Anterior cingulate cortex (tissue), 58 donors: ENCODE measurements around the gene PPIL3.

Source experiments
- DNase-seq, 58 donors: peaks; one replicate each; lab custom pipeline; 2025; lab: John Stamatoyannopoulos, UW

The PPIL3 gene

GRCh38 chr2:200862532-200863000 is 26.3 kb downstream of the PPIL3 start:
- DNase-seq, result peak in 17 of 58 donors; percentile 4 to 54 (median 13)

- no peak for DNase-seq
Measured at GRCh38 chr2:200861617-200862155, 27.2 kb downstream of the PPIL3 start.

GRCh38 chr2:200860092-200860795 is 28.6 kb downstream of the PPIL3 start:
- DNase-seq, result peak in 14 of 58 donors; percentile 2 to 44 (median 17)

- DNase-seq, result no peak
Measured at GRCh38 chr2:200856806-200857205, 32.1 kb downstream of the PPIL3 start.

DNA sequence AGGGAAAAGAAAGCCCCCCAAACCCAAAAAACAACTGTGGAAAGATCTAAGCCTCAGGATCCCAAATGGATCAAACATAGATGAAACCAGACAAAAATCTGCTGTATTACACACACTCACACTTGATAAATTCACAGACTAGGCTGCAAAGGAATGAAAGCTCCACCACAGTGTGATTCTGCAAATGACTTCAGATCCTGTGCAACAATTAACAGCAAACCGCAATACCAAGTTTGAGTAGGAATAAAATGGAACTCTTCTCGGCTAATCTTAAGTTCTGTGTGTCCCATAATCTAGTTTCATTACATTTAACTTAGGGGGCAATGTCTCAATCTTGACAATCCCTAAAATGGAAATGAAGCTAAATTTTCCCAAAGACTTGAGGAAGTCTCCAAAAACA is 36.3 kb downstream of the PPIL3 start:
- DNase-seq, result no peak

DNA sequence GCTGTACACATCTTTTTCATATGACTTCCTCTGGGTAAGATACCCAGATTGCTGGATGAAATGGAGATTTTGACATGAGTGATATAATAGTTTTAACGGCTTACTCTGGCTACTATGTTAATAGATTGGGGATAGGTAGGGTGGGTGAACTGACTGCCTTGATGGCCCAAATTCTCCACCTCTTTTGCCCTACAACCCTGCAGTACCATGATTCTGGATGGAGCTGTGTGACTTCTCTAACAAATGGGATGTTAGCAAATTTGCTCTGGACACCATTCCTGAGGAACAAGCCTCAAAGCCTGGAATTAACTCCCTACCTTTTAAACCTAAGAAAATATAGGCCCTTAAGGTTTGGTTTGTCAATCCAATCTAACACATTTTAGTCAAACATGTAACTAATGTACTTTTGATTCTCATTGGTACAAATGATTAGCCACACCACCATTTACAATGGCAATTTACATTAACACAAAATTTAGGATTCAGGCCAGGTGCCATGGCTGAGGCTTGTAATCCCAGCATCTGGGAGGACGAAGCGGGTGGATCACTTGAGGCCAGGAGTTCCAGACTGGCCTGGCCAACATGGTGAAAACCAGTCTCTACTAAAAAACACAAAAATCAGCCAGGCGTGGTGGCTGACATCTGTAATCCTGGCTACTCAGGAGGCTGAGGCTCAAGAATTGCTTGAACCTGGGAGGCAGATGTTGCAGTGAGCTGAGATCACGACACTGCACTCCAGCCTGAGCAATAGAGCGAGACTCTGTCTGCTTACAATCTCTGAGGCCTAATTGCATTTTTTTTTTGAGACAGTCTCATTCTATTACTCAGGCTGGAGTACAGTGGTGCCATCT is 37.3 kb downstream of the PPIL3 start:
- DNase-seq, result no peak

DNA sequence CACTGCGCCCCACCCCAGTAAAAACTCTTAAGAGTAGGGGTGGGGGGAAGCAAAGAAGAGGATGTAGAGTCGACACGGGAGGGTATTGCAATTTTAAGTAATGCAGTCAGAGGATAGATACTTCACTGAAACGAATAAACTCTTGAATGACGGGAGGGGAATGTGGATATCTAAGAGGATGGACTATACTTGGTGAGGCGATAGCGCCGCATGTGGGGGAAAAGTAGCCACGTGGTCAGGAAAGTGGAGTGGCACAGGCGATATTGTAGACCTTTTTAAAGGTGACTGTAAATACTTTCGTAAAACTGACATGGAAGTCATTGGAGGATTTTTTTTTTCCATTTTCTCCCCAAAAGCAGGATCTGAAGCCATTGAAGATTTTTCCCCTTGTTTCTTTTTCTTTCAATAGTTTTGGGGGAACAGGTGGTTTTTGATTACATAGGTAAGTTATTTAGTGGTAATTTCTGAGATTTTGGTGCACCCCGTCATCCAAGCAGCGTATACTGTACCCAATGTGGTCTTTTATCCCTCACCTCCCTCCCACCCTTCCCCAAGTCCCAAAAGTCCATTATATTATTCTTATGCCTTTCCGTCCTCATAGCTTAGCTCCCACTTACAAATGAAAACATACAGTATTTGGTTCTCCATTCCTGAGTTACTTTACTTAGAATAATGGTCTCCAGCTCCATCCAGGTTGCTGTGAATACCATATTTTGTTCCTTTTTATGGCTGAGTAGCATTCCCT is 38.2 kb downstream of the PPIL3 start:
- no peak for DNase-seq

GRCh38 chr2:200847939-200848338 is 40.9 kb downstream of the PPIL3 start:
- no peak for DNase-seq

GRCh38 chr2:200847269-200847668 is 41.6 kb downstream of the PPIL3 start:
- DNase-seq, result no peak

- DNase-seq, result no peak
Measured at GRCh38 chr2:200845669-200846325, 43.1 kb downstream of the PPIL3 start.

GRCh38 chr2:200845194-200845593 is 43.7 kb downstream of the PPIL3 start:
- no peak for DNase-seq

DNA sequence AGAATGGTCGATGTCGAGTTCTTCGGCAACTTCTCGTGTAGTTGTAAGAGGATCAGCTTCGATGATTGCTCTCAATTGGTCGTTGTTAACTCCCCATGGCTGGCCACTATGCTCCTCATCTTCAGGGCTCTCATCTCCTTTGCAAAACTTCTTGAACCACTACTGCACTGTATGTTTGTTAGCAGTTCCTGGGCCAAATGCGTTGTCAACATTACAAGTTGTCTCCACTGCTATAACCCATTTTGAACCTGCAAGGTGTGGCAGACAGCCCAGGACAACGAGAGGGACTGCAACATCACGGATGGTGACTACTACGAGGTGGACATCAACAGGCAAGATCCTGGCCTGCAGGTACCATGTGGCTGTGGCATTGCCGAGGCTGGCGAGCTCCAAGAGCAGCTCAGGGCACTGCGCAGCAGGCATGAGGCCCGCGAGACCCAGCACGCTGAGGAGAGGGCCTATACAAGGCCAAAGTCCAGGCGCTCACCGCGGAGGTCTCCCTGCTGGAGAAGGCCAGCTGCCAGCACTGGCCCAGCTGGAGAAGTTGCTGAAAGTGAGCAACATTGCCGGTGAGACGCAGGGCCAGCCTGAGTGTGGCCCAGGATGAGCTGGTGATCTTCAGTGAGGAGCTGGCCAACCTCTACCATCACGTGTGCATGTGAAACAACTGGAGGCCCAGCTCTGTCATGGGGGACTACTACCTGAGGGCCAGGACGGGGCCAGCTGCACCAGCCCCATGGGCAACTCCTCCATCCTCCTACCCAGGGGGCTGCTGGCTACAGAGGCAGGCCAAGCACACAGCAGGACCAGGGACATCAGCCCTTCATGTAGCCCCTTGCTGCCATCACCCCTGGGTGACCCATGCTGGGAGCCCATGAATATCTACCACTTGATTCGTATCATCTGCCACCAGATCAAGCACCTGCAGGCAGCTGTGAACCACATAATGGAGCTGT is 44.6 kb downstream of the PPIL3 start:
- no peak for DNase-seq

DNA sequence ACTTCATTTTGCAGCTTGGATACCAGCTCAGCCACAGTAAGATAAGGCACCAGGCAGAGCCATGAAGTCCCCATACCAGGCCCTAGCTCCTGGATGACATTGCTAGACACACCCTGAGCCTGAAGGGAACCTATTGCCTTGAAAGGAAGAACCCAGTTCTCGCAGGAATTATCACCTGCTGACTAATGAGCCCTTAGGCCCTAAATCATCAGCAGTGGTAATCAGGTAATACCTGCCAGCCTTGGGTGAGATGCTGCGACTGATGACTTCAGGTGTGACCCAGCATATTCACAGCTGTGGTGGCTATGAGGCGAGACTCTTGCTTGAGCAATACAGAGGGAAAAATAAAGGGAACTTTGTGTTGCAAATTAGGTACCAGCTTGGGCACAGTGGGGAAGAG is 49.4 kb downstream of the PPIL3 start:
- no peak for DNase-seq

DNA sequence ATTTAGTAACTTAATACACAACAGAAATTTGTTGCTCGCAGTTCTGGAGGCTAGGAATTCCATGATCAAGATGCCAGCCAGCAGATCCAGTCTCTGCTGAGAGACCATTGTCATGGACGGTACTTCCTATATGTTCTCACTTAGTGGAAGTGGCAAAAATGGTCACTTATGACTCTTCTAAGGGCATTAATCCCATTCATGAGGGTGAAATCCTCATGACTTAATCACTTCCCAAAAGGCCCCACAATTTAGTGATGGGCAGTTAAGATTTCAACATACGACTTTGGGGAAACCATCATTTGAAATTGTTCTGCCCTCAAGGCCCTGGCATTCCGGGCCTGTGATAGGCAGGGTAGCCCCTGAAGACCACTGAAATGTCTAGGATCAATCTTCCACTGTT is 54.2 kb downstream of the PPIL3 start:
- DNase-seq, result no peak

DNA sequence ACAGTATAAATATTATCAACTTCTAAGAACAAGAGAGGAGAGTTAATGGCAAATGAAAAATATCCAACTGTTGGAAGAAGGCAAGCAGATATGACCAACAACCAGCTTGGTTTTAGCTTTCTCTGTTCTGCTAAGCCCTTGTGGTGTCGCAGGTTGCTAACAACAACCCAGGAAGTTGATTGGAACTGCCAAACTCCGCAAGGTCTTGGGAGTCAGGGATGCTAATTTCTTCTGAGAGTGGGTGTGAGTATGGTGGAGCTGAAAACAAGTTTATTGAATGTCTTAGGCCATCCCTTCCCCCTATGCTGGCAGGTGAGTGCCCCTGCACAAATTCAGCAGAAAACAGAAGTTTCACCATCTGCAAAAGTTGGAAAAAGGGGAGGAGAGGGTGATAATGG is 59.6 kb downstream of the PPIL3 start:
- no peak for DNase-seq

- no peak for DNase-seq
Measured at GRCh38 chr2:200828572-200829257, 60.2 kb downstream of the PPIL3 start.

- DNase-seq, result no peak
Measured at GRCh38 chr2:200828104-200828503, 60.8 kb downstream of the PPIL3 start.

DNA sequence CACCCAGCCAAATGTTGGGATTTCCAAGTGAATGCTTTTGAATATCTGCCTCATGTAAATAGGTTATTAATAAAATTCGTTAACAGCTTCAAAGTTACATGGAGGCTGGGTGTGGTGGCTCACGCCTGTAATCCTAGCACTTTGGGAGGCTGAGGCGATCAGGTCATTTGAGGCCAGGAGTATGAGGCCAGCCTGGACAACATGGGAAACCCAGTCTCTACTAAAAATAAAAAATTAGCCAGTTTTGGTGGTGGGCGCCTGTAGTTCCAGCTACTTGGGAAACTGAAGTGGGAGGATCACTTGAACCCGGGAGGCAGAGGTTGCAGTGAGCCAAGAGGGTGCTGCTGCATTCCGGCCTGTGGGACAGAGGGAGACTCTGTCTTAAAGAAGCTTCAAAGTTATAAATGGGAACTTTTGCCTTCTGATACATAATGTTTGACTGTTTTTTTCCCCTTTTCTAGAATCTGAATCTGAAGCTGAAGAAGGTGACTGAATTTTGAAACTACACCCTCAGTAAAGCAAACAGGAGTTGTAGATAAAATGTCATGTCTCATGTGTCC is 67.1 kb downstream of the PPIL3 start:
- no peak for DNase-seq
